ENCODE results near the gene NUP188.
"Not testable (repeated sequence)": the region's sequence is repeated elsewhere in the genome, so short reads cannot be mapped to it uniquely, and the experiment has no call there.

The NUP188 gene

GRCh38 chr9:128987805-128988204 lies 40.3 kb downstream of the NUP188 start:
- Histone ChIP-seq H3K9me3 (ENCODE audit: control insufficient read depth, low read length) (no peaks in the 10 kb centered on the region), H3K27me3 (replicated peaks; ENCODE audit: control insufficient read depth, insufficient read depth, low read length, poor library complexity, severe bottlenecking) (no peaks in the 10 kb centered on the region), H3K4me1 (ENCODE audit: control insufficient read depth, insufficient read depth, low read length, poor library complexity, severe bottlenecking) (no peaks in the 10 kb centered on the region), H3K4me3 (ENCODE audit: insufficient read depth, low read depth, low read length, poor library complexity, severe bottlenecking) (no peak overlapping the region), H3K27ac (ENCODE audit: insufficient read depth, low read length, poor library complexity, severe bottlenecking) (no peak overlapping the region), H3K36me3 (ENCODE audit: control insufficient read depth, insufficient read depth, low read length) (peaks cover 67% of the 10 kb centered on the region)
- DNase-seq: no peak

- Histone ChIP-seq H3K9me3 (ENCODE audit: control insufficient read depth, low read length) (no peaks in the 10 kb centered on the region), H3K36me3 (ENCODE audit: control insufficient read depth, insufficient read depth, low read length) (peaks cover 71% of the 10 kb centered on the region)
Measured at GRCh38 chr9:128992995-128993394, 45.5 kb downstream of the NUP188 start.

GRCh38 chr9:128995791-128996190 lies 48.3 kb downstream of the NUP188 start:
- no peak overlapping the region for H3K4me3 ChIP-seq (ENCODE audit: insufficient read depth, low read depth, low read length, poor library complexity, severe bottlenecking)
- DNase-seq: no peak
- H3K27me3 ChIP-seq (replicated peaks; ENCODE audit: control insufficient read depth, insufficient read depth, low read length, poor library complexity, severe bottlenecking): no peaks in the 10 kb centered on the region
- H3K27ac ChIP-seq (ENCODE audit: insufficient read depth, low read length, poor library complexity, severe bottlenecking): no peak overlapping the region
- H3K36me3 ChIP-seq (ENCODE audit: control insufficient read depth, insufficient read depth, low read length): peaks cover 76% of the 10 kb centered on the region
- no peaks in the 10 kb centered on the region for H3K4me1 ChIP-seq (ENCODE audit: control insufficient read depth, insufficient read depth, low read length, poor library complexity, severe bottlenecking)
- H3K9me3 ChIP-seq (ENCODE audit: control insufficient read depth, low read length): no peaks in the 10 kb centered on the region

More at GRCh38 chr9:128992995-128993394, 45.5 kb downstream of the NUP188 start:
- no peak overlapping the region for H3K27ac ChIP-seq (ENCODE audit: insufficient read depth, low read length, poor library complexity, severe bottlenecking)
- no peak overlapping the region for H3K4me3 ChIP-seq (ENCODE audit: insufficient read depth, low read depth, low read length, poor library complexity, severe bottlenecking)
- no peaks in the 10 kb centered on the region for H3K4me1 ChIP-seq (ENCODE audit: control insufficient read depth, insufficient read depth, low read length, poor library complexity, severe bottlenecking)
- DNase-seq: no peak
- no peaks in the 10 kb centered on the region for H3K27me3 ChIP-seq (replicated peaks; ENCODE audit: control insufficient read depth, insufficient read depth, low read length, poor library complexity, severe bottlenecking)

- no peak overlapping the region for H3K4me3 ChIP-seq (ENCODE audit: insufficient read depth, low read depth, low read length, poor library complexity, severe bottlenecking)
- peaks cover 84% of the 10 kb centered on the region for H3K36me3 ChIP-seq (ENCODE audit: control insufficient read depth, insufficient read depth, low read length)
- no peaks in the 10 kb centered on the region for H3K27me3 ChIP-seq (replicated peaks; ENCODE audit: control insufficient read depth, insufficient read depth, low read length, poor library complexity, severe bottlenecking)
- DNase-seq: no peak
- H3K27ac ChIP-seq (ENCODE audit: insufficient read depth, low read length, poor library complexity, severe bottlenecking): no peak overlapping the region
- no peaks in the 10 kb centered on the region for H3K4me1 ChIP-seq (ENCODE audit: control insufficient read depth, insufficient read depth, low read length, poor library complexity, severe bottlenecking)
- H3K9me3 ChIP-seq (ENCODE audit: control insufficient read depth, low read length): no peaks in the 10 kb centered on the region
Measured at GRCh38 chr9:128998462-128998861, 51.0 kb downstream of the NUP188 start.

GRCh38 chr9:128999581-129000206 lies 52.2 kb downstream of the NUP188 start:
- Histone ChIP-seq H3K4me1 (ENCODE audit: control insufficient read depth, insufficient read depth, low read length, poor library complexity, severe bottlenecking) (no peaks in the 10 kb centered on the region), H3K36me3 (ENCODE audit: control insufficient read depth, insufficient read depth, low read length) (peaks cover 73% of the 10 kb centered on the region), H3K4me3 (ENCODE audit: insufficient read depth, low read depth, low read length, poor library complexity, severe bottlenecking) (no peak overlapping the region), H3K27ac (ENCODE audit: insufficient read depth, low read length, poor library complexity, severe bottlenecking) (no peak overlapping the region), H3K9me3 (ENCODE audit: control insufficient read depth, low read length) (no peaks in the 10 kb centered on the region), H3K27me3 (replicated peaks; ENCODE audit: control insufficient read depth, insufficient read depth, low read length, poor library complexity, severe bottlenecking) (no peaks in the 10 kb centered on the region)
- DNase-seq: no peak

- DNase-seq: no peak
- no peak overlapping the region for H3K27ac ChIP-seq (ENCODE audit: insufficient read depth, low read length, poor library complexity, severe bottlenecking)
- no peaks in the 10 kb centered on the region for H3K9me3 ChIP-seq (ENCODE audit: control insufficient read depth, low read length)
- no peaks in the 10 kb centered on the region for H3K27me3 ChIP-seq (replicated peaks; ENCODE audit: control insufficient read depth, insufficient read depth, low read length, poor library complexity, severe bottlenecking)
- no peaks in the 10 kb centered on the region for H3K4me1 ChIP-seq (ENCODE audit: control insufficient read depth, insufficient read depth, low read length, poor library complexity, severe bottlenecking)
- peaks cover 78% of the 10 kb centered on the region for H3K36me3 ChIP-seq (ENCODE audit: control insufficient read depth, insufficient read depth, low read length)
- H3K4me3 ChIP-seq (ENCODE audit: insufficient read depth, low read depth, low read length, poor library complexity, severe bottlenecking): no peak overlapping the region
Measured at GRCh38 chr9:129001504-129002325, 54.2 kb downstream of the NUP188 start.

- no peaks in the 10 kb centered on the region for H3K4me1 ChIP-seq (ENCODE audit: control insufficient read depth, insufficient read depth, low read length, poor library complexity, severe bottlenecking)
- H3K27ac ChIP-seq (ENCODE audit: insufficient read depth, low read length, poor library complexity, severe bottlenecking): no peak overlapping the region
- no peaks in the 10 kb centered on the region for H3K27me3 ChIP-seq (replicated peaks; ENCODE audit: control insufficient read depth, insufficient read depth, low read length, poor library complexity, severe bottlenecking)
- H3K36me3 ChIP-seq (ENCODE audit: control insufficient read depth, insufficient read depth, low read length): peaks cover 79% of the 10 kb centered on the region
- no peaks in the 10 kb centered on the region for H3K9me3 ChIP-seq (ENCODE audit: control insufficient read depth, low read length)
- no peak for DNase-seq
- no peak overlapping the region for H3K4me3 ChIP-seq (ENCODE audit: insufficient read depth, low read depth, low read length, poor library complexity, severe bottlenecking)
Measured at GRCh38 chr9:129002992-129003391, 55.5 kb downstream of the NUP188 start.

GRCh38 chr9:129004173-129004572 lies 56.7 kb downstream of the NUP188 start:
- H3K4me1 ChIP-seq (ENCODE audit: control insufficient read depth, insufficient read depth, low read length, poor library complexity, severe bottlenecking); DNase-seq; H3K4me3 ChIP-seq (ENCODE audit: insufficient read depth, low read depth, low read length, poor library complexity, severe bottlenecking); H3K27ac ChIP-seq (ENCODE audit: insufficient read depth, low read length, poor library complexity, severe bottlenecking); H3K9me3 ChIP-seq (ENCODE audit: control insufficient read depth, low read length); H3K27me3 ChIP-seq (replicated peaks; ENCODE audit: control insufficient read depth, insufficient read depth, low read length, poor library complexity, severe bottlenecking): not testable (repeated sequence)
- peaks cover 68% of the 10 kb centered on the region for H3K36me3 ChIP-seq (ENCODE audit: control insufficient read depth, insufficient read depth, low read length)

- Histone ChIP-seq H3K36me3 (ENCODE audit: control insufficient read depth, insufficient read depth, low read length) (peaks cover 62% of the 10 kb centered on the region), H3K9me3 (ENCODE audit: control insufficient read depth, low read length) (no peaks in the 10 kb centered on the region)
Measured at GRCh38 chr9:129005336-129005997, 58.0 kb downstream of the NUP188 start.

More at GRCh38 chr9:129005336-129005997, 58.0 kb downstream of the NUP188 start:
- Histone ChIP-seq H3K27me3 (replicated peaks; ENCODE audit: control insufficient read depth, insufficient read depth, low read length, poor library complexity, severe bottlenecking) (no peaks in the 10 kb centered on the region), H3K4me1 (ENCODE audit: control insufficient read depth, insufficient read depth, low read length, poor library complexity, severe bottlenecking) (no peaks in the 10 kb centered on the region), H3K27ac (ENCODE audit: insufficient read depth, low read length, poor library complexity, severe bottlenecking) (no peak overlapping the region), H3K4me3 (ENCODE audit: insufficient read depth, low read depth, low read length, poor library complexity, severe bottlenecking) (no peak overlapping the region)
- DNase-seq: no peak
